Astrocyte (in vitro differentiated cells and primary cell): Measurements from ENCODE around the gene INSYN2B. TPM values are rescaled to one million over a fixed set of nuclear protein-coding genes. Genes with fewer than 3 reads are reported as not detected.

ENCODE experiments used
- DNase-seq: peaks from one replicate; pipeline ENCODE4 v3.0.0-alpha.2; 2010; ENCODE audit warnings: low read depth
- FAIRE-seq: peaks from 2 replicates; lab custom pipeline; 2011; peaks lifted over from hg19 to GRCh38; lab: Jason Lieb, UNC
- H2AFZ ChIP-seq: 2 replicates; pipeline ENCODE4 v1.6.0; 2012; ENCODE audit warnings: low read depth, low read length, inconsistent platforms
- H3K27ac ChIP-seq: 2 replicates; pipeline ENCODE4 v1.5.1; 2011; ENCODE audit warnings: low read depth, low read length, inconsistent platforms
- H3K27me3 ChIP-seq: 2 replicates; pipeline ENCODE4 v1.6.0; 2011; ENCODE audit warnings: low read length, inconsistent platforms; ENCODE audit not compliant: insufficient read depth
- H3K36me3 ChIP-seq: 2 replicates; pipeline ENCODE4 v1.5.1; 2011; ENCODE audit warnings: low read length, inconsistent platforms; ENCODE audit not compliant: insufficient read depth
- H3K4me1 ChIP-seq: 2 replicates; pipeline ENCODE4 v1.5.1; 2011; ENCODE audit warnings: low read length, inconsistent platforms; ENCODE audit not compliant: insufficient read depth
- H3K4me2 ChIP-seq: 2 replicates; pipeline ENCODE4 v1.6.0; 2012; ENCODE audit warnings: low read length, inconsistent platforms
- H3K4me3 ChIP-seq: 2 replicates; pipeline ENCODE4 v1.5.1; 2011; ENCODE audit warnings: low read depth, mild to moderate bottlenecking, low read length, inconsistent platforms; ENCODE audit not compliant: insufficient read depth
- H3K79me2 ChIP-seq: 2 replicates; pipeline ENCODE4 v1.6.0; 2012; ENCODE audit warnings: mild to moderate bottlenecking, low read length, inconsistent platforms; ENCODE audit not compliant: insufficient read depth
- H3K9ac ChIP-seq: 2 replicates; pipeline ENCODE4 v1.6.0; 2012; ENCODE audit warnings: mild to moderate bottlenecking, low read length, inconsistent platforms
- H3K9me3 ChIP-seq: 2 replicates; pipeline ENCODE4 v1.5.1; 2012; ENCODE audit warnings: low read depth, mild to moderate bottlenecking, low read length, inconsistent platforms; ENCODE audit not compliant: insufficient read depth
- H4K20me1 ChIP-seq: 2 replicates; pipeline ENCODE4 v1.6.0; 2012; ENCODE audit warnings: low read length, inconsistent platforms; ENCODE audit not compliant: insufficient read depth
- H3K27ac Mint-ChIP-seq: one replicate; pipeline ENCODE4 v1.8.0; 2021; ENCODE audit warnings: mild to moderate bottlenecking, mixed read lengths; ENCODE audit not compliant: unreplicated experiment
- H3K27me3 Mint-ChIP-seq: one replicate; pipeline ENCODE4 v1.8.0; 2021; ENCODE audit warnings: low read depth, mixed read lengths; ENCODE audit not compliant: unreplicated experiment
- H3K36me3 Mint-ChIP-seq: one replicate; pipeline ENCODE4 v1.8.0; 2021; ENCODE audit warnings: low read depth, mixed read lengths; ENCODE audit not compliant: unreplicated experiment
- H3K4me1 Mint-ChIP-seq: one replicate; pipeline ENCODE4 v1.8.0; 2021; ENCODE audit warnings: low read depth, mixed read lengths; ENCODE audit not compliant: unreplicated experiment
- H3K4me3 Mint-ChIP-seq: one replicate; pipeline ENCODE4 v1.8.0; 2021; ENCODE audit warnings: mild to moderate bottlenecking, moderate library complexity, mixed read lengths; ENCODE audit not compliant: unreplicated experiment
- H3K9me3 Mint-ChIP-seq: one replicate; pipeline ENCODE4 v1.8.0; 2021; ENCODE audit warnings: mild to moderate bottlenecking, mixed read lengths; ENCODE audit not compliant: unreplicated experiment
- EZH2 ChIP-seq: IDR thresholded peaks from 2 replicates; pipeline ENCODE4 v1.6.1; 2012; ENCODE audit warnings: mild to moderate bottlenecking, low read length, inconsistent platforms; ENCODE audit not compliant: insufficient read depth
- total RNA-seq: library from RNA; stranded (reverse); gene quantifications from 2 replicates; pipeline ENCODE4 v1.2.1, GENCODE V29; 2021
- TF ChIP-seq, protein P1 (sequence below): IDR thresholded peaks from 2 replicates; pipeline ENCODE4 v1.5.1; 2011; ENCODE audit warnings: low read depth, mild to moderate bottlenecking, inconsistent platforms, low read length, moderate library complexity; ENCODE audit not compliant: insufficient read depth

INSYN2B gene
- total RNA-seq, 1 donor from 2014 or later: 0.36 TPM

DNA sequence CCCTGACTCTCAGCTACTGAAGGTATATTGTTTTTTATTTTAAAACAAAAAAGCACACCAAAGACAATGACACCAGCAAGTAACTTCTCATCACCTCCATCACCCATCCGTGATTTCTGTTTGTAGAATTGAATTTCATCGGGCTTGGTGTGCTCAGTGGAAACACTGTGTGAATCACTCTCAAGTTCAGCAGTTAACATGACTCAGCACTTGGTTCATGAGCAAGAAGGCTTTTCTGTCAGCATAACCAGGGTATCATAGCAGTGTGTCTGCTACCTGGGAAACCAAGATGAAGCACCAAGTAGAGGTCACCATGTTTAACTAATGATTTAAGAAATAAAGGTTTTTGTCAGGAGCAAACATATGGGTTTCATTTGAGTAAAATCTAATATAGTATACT, 123.7 kb downstream of the INSYN2B start:
- peaks cover 4% of the 10 kb centered on the region for H3K4me1 ChIP-seq
- H3K79me2 ChIP-seq: no peaks in the 10 kb centered on the region
- FAIRE-seq (peak; percentile 85), DNase-seq (peak; percentile 93)
- no peaks in the 10 kb centered on the region for H3K27me3 ChIP-seq
- H4K20me1 ChIP-seq: no peaks in the 10 kb centered on the region
- H3K27me3 Mint-ChIP-seq: no peaks in the 10 kb centered on the region
- H3K9me3 ChIP-seq: no peaks in the 10 kb centered on the region
- H3K4me2 ChIP-seq: peak overlapping the region; percentile 20
- peaks cover 6% of the 10 kb centered on the region for H3K4me1 Mint-ChIP-seq
- no peak overlapping the region for H3K9ac ChIP-seq
- H3K36me3 Mint-ChIP-seq: no peaks in the 10 kb centered on the region
- H3K27ac Mint-ChIP-seq: peak overlapping the region; percentile 78
- H3K36me3 ChIP-seq: no peaks in the 10 kb centered on the region
- no peak overlapping the region for H3K4me3 Mint-ChIP-seq
- no peak overlapping the region for H3K27ac ChIP-seq
- H3K4me3 ChIP-seq: no peak overlapping the region
- TF ChIP-seq EZH2: no peak
- TF ChIP-seq, protein P1, sequence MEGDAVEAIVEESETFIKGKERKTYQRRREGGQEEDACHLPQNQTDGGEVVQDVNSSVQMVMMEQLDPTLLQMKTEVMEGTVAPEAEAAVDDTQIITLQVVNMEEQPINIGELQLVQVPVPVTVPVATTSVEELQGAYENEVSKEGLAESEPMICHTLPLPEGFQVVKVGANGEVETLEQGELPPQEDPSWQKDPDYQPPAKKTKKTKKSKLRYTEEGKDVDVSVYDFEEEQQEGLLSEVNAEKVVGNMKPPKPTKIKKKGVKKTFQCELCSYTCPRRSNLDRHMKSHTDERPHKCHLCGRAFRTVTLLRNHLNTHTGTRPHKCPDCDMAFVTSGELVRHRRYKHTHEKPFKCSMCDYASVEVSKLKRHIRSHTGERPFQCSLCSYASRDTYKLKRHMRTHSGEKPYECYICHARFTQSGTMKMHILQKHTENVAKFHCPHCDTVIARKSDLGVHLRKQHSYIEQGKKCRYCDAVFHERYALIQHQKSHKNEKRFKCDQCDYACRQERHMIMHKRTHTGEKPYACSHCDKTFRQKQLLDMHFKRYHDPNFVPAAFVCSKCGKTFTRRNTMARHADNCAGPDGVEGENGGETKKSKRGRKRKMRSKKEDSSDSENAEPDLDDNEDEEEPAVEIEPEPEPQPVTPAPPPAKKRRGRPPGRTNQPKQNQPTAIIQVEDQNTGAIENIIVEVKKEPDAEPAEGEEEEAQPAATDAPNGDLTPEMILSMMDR: no peak
- peaks cover 6% of the 10 kb centered on the region for H3K9me3 Mint-ChIP-seq
- no peak overlapping the region for H2AFZ ChIP-seq

DNA sequence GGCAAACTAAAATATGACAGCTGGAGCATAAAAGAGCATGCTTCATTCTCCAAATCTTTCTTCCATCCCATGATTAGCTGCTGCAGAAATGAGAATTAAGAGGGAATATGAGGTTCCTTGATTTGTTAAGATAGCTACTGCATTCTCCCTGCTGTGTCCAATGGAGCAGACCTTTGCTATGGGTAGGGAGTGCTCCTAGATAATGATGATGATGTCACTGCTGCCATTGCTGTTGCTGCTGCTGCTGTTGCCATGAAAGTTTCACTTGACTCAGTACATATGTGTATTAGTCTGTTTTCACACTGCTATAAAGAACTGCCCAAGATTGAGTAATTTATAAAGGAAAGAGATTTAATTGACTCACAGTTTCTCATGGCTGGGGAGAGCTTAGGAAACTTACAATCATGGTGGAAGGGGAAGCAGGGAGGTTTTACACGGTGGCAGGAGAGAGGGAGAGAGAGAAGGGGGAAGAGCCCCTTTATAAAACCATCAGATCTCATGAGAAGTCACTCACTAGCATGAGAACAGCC, 128.9 kb downstream of the INSYN2B start:
- H3K27me3 ChIP-seq: no peaks in the 10 kb centered on the region
- H4K20me1 ChIP-seq: no peaks in the 10 kb centered on the region
- no peak overlapping the region for H3K4me3 ChIP-seq
- H2AFZ ChIP-seq: no peak overlapping the region
- no peak overlapping the region for H3K27ac ChIP-seq
- H3K9ac ChIP-seq: no peak overlapping the region
- H3K79me2 ChIP-seq: no peaks in the 10 kb centered on the region
- peaks cover 3% of the 10 kb centered on the region for H3K4me1 ChIP-seq
- no peaks in the 10 kb centered on the region for H3K27me3 Mint-ChIP-seq
- no peak overlapping the region for H3K4me3 Mint-ChIP-seq
- TF ChIP-seq, protein P1: no peak
- TF ChIP-seq EZH2: no peak
- FAIRE-seq (no peak), DNase-seq (no peak)
- H3K4me2 ChIP-seq: no peak overlapping the region
- peaks cover 11% of the 10 kb centered on the region for H3K9me3 Mint-ChIP-seq
- peaks cover under 1% of the 10 kb centered on the region for H3K4me1 Mint-ChIP-seq
- H3K36me3 Mint-ChIP-seq: peaks cover 4% of the 10 kb centered on the region
- H3K27ac Mint-ChIP-seq: no peak overlapping the region
- no peaks in the 10 kb centered on the region for H3K36me3 ChIP-seq
- H3K9me3 ChIP-seq: peaks cover 4% of the 10 kb centered on the region

DNA sequence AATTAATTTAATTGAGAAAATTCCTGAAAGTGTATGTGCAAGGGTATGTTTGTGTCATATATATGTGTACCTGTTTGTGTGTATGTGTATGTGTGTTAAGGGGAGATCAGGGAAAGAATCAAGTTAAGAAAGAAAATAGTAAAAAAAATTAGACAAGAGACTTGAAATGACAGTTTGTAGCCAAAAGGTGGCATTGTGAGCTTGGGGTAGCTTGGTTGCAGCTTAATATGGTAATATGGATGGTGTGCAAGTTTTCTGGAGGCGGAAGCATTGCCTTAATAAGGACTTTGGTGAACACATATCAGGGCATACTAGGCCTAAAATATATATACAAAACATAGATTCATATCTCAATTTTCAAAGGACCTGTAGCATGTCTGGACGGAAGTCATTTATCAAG, 129.9 kb downstream of the INSYN2B start:
- no peak for DNase-seq
- H3K27ac ChIP-seq: no peak overlapping the region
- H3K4me2 ChIP-seq: no peak overlapping the region
- H3K27me3 ChIP-seq: no peaks in the 10 kb centered on the region
- H2AFZ ChIP-seq: no peak overlapping the region
- FAIRE-seq: no peak
- H3K79me2 ChIP-seq: no peaks in the 10 kb centered on the region
- H3K36me3 ChIP-seq: no peaks in the 10 kb centered on the region
- no peaks in the 10 kb centered on the region for H3K4me1 Mint-ChIP-seq
- peaks cover 2% of the 10 kb centered on the region for H3K27me3 Mint-ChIP-seq
- H3K4me1 ChIP-seq: no peaks in the 10 kb centered on the region
- no peak overlapping the region for H3K27ac Mint-ChIP-seq
- no peak overlapping the region for H3K9ac ChIP-seq
- peaks cover 11% of the 10 kb centered on the region for H3K9me3 Mint-ChIP-seq
- no peak overlapping the region for H3K4me3 Mint-ChIP-seq
- H3K9me3 ChIP-seq: peaks cover 4% of the 10 kb centered on the region
- no peak overlapping the region for H3K4me3 ChIP-seq
- peaks cover 4% of the 10 kb centered on the region for H3K36me3 Mint-ChIP-seq
- TF ChIP-seq, protein P1: peak; percentile 21
- no peak for TF ChIP-seq EZH2
- H4K20me1 ChIP-seq: no peaks in the 10 kb centered on the region
